Stromal cell of bone marrow (primary cell): ENCODE data around the gene AP1G2.
"Not testable (repeated sequence)": the region's sequence is repeated elsewhere in the genome, so short reads cannot be mapped to it uniquely, and the experiment has no call there.

Experiments used
- DNase-seq: peaks from one replicate; pipeline ENCODE4 v3.0.0-alpha.2; 2012; ENCODE audit warnings: low read depth

AP1G2 gene

GRCh38 chr14:23594191-23594590 is 26.6 kb upstream of the AP1G2 start:
- not testable (repeated sequence) for DNase-seq

- DNase-seq: no peak
These were observed 22.6 kb upstream of the AP1G2 start for GRCh38 chr14:23590198-23590597.

GRCh38 chr14:23589606-23590005 is 22.0 kb upstream of the AP1G2 start:
- DNase-seq: no peak

- DNase-seq: peak; percentile 54
These were observed 21.4 kb upstream of the AP1G2 start for GRCh38 chr14:23588884-23589598.

GRCh38 chr14:23584527-23585203 is 17.1 kb upstream of the AP1G2 start:
- not testable (repeated sequence) for DNase-seq

GRCh38 chr14:23583761-23584526 is 16.4 kb upstream of the AP1G2 start:
- DNase-seq: not testable (repeated sequence)

- DNase-seq: no peak
These were observed 15.5 kb upstream of the AP1G2 start for GRCh38 chr14:23582906-23583760.

GRCh38 chr14:23580948-23581281 is 13.3 kb upstream of the AP1G2 start:
- DNase-seq: no peak

- DNase-seq: no peak
These were observed 12.7 kb upstream of the AP1G2 start for GRCh38 chr14:23580152-23580926.

GRCh38 chr14:23579739-23580138 is 12.1 kb upstream of the AP1G2 start:
- no peak for DNase-seq

GRCh38 chr14:23579311-23579630 is 11.7 kb upstream of the AP1G2 start:
- DNase-seq: no peak

GRCh38 chr14:23578560-23579310 is 11.1 kb upstream of the AP1G2 start, which contains the start of gene JPH4:
JPH4 (minus strand) TSS chr14:23578790; CDS start chr14:23577453, 1,337 bp downstream.
- no peak for DNase-seq

- DNase-seq: no peak
These were observed 10.3 kb upstream of the AP1G2 start for GRCh38 chr14:23577710-23578392.

GRCh38 chr14:23577004-23577681 is 9.6 kb upstream of the AP1G2 start:
- no peak for DNase-seq

- no peak for DNase-seq
These were observed 5.9 kb upstream of the AP1G2 start for GRCh38 chr14:23573384-23574015.

- DNase-seq: no peak
These were observed 5.2 kb upstream of the AP1G2 start for GRCh38 chr14:23572836-23573235.

GRCh38 chr14:23572524-23572828 is 4.9 kb upstream of the AP1G2 start:
- no peak for DNase-seq

- DNase-seq: no peak
These were observed 4.3 kb upstream of the AP1G2 start for GRCh38 chr14:23571701-23572523.
